ENCODE results near the gene MATN3.
A peak's percentile ranks its signal among the peaks of the same experiment; 100 is the strongest.

MATN3 gene

GRCh38 chr2:20005067-20005627 lies 7.3 kb downstream of the MATN3 start:
- no peak for DNase-seq (ENCODE audit: low read depth)

GRCh38 chr2:20001361-20001863 lies 11.1 kb downstream of the MATN3 start:
- no peak for DNase-seq (ENCODE audit: low read depth)

GRCh38 chr2:19993731-19994130 lies 18.7 kb downstream of the MATN3 start:
- DNase-seq (ENCODE audit: low read depth) = no peak

GRCh38 chr2:19991895-19992294 lies 20.6 kb downstream of the MATN3 start:
- DNase-seq (ENCODE audit: low read depth) = no peak

GRCh38 chr2:19990416-19990728 lies 22.1 kb downstream of the MATN3 start:
- no peak for DNase-seq (ENCODE audit: low read depth)

- peak; percentile 73 for DNase-seq (ENCODE audit: low read depth)
Measured at GRCh38 chr2:19989667-19990415, 22.6 kb downstream of the MATN3 start, which contains the start of gene WDR35. Gene WDR35, minus strand, starts transcription at chr2:19990105. Its CDS starts 90 bp downstream, at chr2:19990015.

- DNase-seq (ENCODE audit: low read depth) = no peak
Measured at GRCh38 chr2:19989342-19989666, 23.2 kb downstream of the MATN3 start.

- DNase-seq (ENCODE audit: low read depth) = no peak
Measured at GRCh38 chr2:19988600-19988999, 23.9 kb downstream of the MATN3 start.

GRCh38 chr2:19987936-19988335 lies 24.5 kb downstream of the MATN3 start:
- DNase-seq (ENCODE audit: low read depth) = no peak

- DNase-seq (ENCODE audit: low read depth) = no peak
Measured at GRCh38 chr2:19982268-19982667, 30.2 kb downstream of the MATN3 start.

- DNase-seq (ENCODE audit: low read depth) = no peak
Measured at GRCh38 chr2:19979932-19980331, 32.5 kb downstream of the MATN3 start.

- DNase-seq (ENCODE audit: low read depth) = no peak
Measured at GRCh38 chr2:19973466-19973865, 39.0 kb downstream of the MATN3 start.

GRCh38 chr2:19971691-19972090 lies 40.8 kb downstream of the MATN3 start:
- no peak for DNase-seq (ENCODE audit: low read depth)

GRCh38 chr2:19963386-19963785 lies 49.1 kb downstream of the MATN3 start:
- no peak for DNase-seq (ENCODE audit: low read depth)

GRCh38 chr2:19955544-19956422 lies 56.7 kb downstream of the MATN3 start:
- peak; percentile 42 for DNase-seq (ENCODE audit: low read depth)

- no peak for DNase-seq (ENCODE audit: low read depth)
Measured at GRCh38 chr2:19949071-19949470, 63.4 kb downstream of the MATN3 start.

GRCh38 chr2:19947184-19947940 lies 65.1 kb downstream of the MATN3 start:
- no peak for DNase-seq (ENCODE audit: low read depth)

GRCh38 chr2:19944205-19944845 lies 68.1 kb downstream of the MATN3 start:
- no peak for DNase-seq (ENCODE audit: low read depth)

GRCh38 chr2:19943189-19943588 lies 69.3 kb downstream of the MATN3 start:
- no peak for DNase-seq (ENCODE audit: low read depth)

GRCh38 chr2:19942199-19942598 lies 70.3 kb downstream of the MATN3 start:
- DNase-seq (ENCODE audit: low read depth) = no peak

Measured in HS-27A (cell line).